Measurements from ENCODE around the gene PXDN. TPM values are rescaled to one million over a fixed set of nuclear protein-coding genes. Genes with fewer than 3 reads are reported as not detected.
"Not testable (repeated sequence)": the region's sequence is repeated elsewhere in the genome, so short reads cannot be mapped to it uniquely, and the experiment has no call there.

The PXDN gene
- total RNA-seq, 1 experiment from 2014 or later: 3.1 TPM

DNA sequence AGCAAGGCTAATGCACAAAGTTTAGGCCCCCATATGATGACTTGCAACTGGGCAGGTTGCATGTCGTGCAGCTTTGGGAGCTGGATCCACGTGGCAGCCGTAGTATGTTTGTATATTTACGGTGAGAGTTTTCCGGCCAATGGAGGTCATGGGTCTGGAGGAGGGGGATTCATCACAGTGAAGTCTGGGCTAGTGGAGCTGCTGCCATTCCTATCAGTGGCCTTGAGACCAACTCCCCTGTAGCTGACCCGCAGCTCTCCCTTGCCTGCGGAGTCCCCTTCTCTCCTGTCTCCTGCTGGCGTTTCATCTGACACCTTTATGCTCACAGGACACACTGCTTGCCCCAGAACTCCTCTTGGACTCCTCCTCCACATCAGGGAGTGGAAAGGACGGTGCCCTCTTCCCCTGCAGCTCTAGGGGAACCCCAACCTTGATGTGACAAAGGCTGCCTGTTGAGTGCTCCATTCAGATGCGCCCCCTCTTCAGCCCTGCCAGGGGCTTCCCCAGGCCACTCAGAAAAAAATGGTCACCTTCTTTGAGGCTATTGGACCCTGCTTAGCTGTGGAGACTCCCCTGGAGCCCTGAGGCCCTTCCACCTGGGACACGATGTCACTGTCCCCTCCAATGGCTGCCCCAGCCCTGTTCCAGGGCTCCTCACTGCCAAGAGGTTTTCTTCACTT lies 121.7 kb downstream of the PXDN start:
- in situ Hi-C loops (cut with HindIII; ENCODE audit: low pct_unique_long_range_greater_than_20kb, low sequenced_read_pairs): no loop called here
- no peak for DNase-seq (ENCODE audit: low read depth, low spot score)

DNA sequence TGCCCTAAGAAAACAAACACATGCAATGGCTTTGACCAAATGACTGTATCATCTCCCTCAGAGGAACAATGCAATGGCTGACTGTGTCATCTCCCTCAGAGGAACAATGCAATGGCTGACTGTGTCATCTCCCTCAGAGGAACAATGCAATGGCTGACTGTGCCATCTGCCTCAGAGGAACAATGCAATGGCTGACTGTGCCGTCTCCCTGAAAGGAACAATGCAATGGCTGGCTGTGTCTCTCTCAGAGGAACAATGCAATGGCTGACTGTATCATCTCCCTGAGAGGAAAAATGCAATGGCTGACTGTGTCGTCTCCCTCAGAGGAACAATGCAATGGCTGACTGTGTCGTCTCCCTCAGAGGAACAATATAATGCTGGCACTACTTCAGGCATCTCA lies 122.3 kb downstream of the PXDN start:
- in situ Hi-C loops (cut with HindIII; ENCODE audit: low pct_unique_long_range_greater_than_20kb, low sequenced_read_pairs); DNase-seq (ENCODE audit: low read depth, low spot score): not testable (repeated sequence)

- in situ Hi-C loops (cut with HindIII; ENCODE audit: low pct_unique_long_range_greater_than_20kb, low sequenced_read_pairs): no loop called here
- DNase-seq (ENCODE audit: low read depth, low spot score): no peak
These were observed 122.8 kb downstream of the PXDN start for GRCh38 chr2:1621501-1621900.

GRCh38 chr2:1621041-1621440 lies 123.3 kb downstream of the PXDN start:
- in situ Hi-C loops (cut with HindIII; ENCODE audit: low pct_unique_long_range_greater_than_20kb, low sequenced_read_pairs): no loop called here

DNA sequence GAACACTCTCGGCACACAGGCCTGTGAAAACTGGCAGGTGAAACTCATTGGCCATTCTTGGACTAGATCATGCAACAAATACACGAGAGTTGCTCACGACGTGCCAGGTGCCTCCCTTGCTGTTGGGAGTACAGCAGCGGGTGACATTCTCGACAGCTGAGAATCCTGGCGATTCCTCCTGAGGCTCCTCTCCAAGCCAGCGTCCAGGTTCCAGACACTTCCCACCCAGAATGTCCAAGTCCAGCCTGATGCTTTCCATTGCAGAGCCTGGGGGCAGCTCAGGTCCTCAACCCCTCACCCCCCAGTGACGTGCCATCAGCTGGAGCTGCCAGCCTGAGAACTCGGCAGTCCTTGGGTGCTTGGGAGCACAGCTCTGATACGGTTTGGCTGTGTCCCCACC lies 124.2 kb downstream of the PXDN start:
- DNase-seq (ENCODE audit: low read depth, low spot score): no peak
- in situ Hi-C loops (cut with HindIII; ENCODE audit: low pct_unique_long_range_greater_than_20kb, low sequenced_read_pairs): no loop called here

More at GRCh38 chr2:1621041-1621440, 123.3 kb downstream of the PXDN start:
- no peak for DNase-seq (ENCODE audit: low read depth, low spot score)

- DNase-seq (ENCODE audit: low read depth, low spot score): no peak
- in situ Hi-C loops (cut with HindIII; ENCODE audit: low pct_unique_long_range_greater_than_20kb, low sequenced_read_pairs): no loop called here
These were observed 124.8 kb downstream of the PXDN start for GRCh38 chr2:1619556-1619955.

GRCh38 chr2:1618974-1619373 lies 125.3 kb downstream of the PXDN start:
- in situ Hi-C loops (cut with HindIII; ENCODE audit: low pct_unique_long_range_greater_than_20kb, low sequenced_read_pairs): no loop called here
- no peak for DNase-seq (ENCODE audit: low read depth, low spot score)

GRCh38 chr2:1618191-1618961 lies 125.9 kb downstream of the PXDN start:
- no peak for DNase-seq (ENCODE audit: low read depth, low spot score)
- in situ Hi-C loops (cut with HindIII; ENCODE audit: low pct_unique_long_range_greater_than_20kb, low sequenced_read_pairs): no loop called here

GRCh38 chr2:1617425-1618021 lies 126.8 kb downstream of the PXDN start:
- in situ Hi-C loops (cut with HindIII; ENCODE audit: low pct_unique_long_range_greater_than_20kb, low sequenced_read_pairs): no loop called here
- DNase-seq (ENCODE audit: low read depth, low spot score): no peak

GRCh38 chr2:1614564-1614963 lies 129.8 kb downstream of the PXDN start:
- in situ Hi-C loops (cut with HindIII; ENCODE audit: low pct_unique_long_range_greater_than_20kb, low sequenced_read_pairs): no loop called here

DNA sequence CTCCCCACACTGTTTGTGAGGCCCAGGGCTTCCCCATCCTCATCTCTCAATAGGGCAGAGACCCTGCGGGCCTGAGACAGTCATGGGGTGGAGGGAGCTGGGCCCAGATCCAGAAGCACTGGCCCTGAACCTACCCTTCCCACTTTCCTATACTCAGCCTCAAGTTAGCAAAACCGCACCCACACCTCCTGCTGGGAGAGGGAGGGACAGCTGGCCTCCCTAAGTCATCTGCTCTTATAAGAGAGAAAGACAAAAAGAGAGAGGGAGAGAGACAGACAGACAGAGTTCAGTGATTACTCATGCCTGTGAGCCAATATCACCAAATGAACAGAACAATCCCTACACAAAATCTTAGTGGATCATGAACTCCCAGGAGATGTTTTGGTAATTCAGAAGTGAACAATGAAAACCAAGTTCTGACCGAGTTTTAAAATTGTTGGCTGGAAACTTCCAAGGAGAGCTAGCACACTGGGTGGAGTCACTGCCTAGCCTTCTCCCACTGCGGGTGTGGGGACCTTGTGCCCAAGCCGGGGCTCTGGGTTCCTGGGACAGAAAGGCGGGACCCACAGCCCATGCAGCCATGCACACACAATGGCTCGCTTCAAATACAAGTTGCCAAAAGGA lies 130.5 kb downstream of the PXDN start:
- in situ Hi-C loops (cut with HindIII; ENCODE audit: low pct_unique_long_range_greater_than_20kb, low sequenced_read_pairs): no loop called here
- DNase-seq (ENCODE audit: low read depth, low spot score): no peak

More at GRCh38 chr2:1614564-1614963, 129.8 kb downstream of the PXDN start:
- DNase-seq (ENCODE audit: low read depth, low spot score): no peak

DNA sequence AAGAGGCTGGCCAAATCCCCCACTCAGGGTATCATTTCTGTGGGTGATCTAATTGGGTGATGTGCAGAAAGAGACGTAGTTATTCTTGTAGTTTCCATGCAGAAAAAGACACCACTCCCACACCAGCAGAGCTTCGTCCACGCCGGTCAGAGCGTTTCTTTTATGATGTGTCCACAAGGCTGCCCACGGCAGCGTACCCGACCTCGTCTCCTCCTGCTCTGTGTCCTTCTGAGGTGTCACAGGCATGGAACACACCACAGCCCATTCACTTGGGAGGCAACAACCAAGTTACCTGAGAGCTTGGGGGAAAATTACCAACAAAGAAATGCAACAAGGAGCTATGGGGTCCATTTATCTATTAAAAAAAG lies 131.3 kb downstream of the PXDN start:
- in situ Hi-C loops (cut with HindIII; ENCODE audit: low pct_unique_long_range_greater_than_20kb, low sequenced_read_pairs): no loop called here

DNA sequence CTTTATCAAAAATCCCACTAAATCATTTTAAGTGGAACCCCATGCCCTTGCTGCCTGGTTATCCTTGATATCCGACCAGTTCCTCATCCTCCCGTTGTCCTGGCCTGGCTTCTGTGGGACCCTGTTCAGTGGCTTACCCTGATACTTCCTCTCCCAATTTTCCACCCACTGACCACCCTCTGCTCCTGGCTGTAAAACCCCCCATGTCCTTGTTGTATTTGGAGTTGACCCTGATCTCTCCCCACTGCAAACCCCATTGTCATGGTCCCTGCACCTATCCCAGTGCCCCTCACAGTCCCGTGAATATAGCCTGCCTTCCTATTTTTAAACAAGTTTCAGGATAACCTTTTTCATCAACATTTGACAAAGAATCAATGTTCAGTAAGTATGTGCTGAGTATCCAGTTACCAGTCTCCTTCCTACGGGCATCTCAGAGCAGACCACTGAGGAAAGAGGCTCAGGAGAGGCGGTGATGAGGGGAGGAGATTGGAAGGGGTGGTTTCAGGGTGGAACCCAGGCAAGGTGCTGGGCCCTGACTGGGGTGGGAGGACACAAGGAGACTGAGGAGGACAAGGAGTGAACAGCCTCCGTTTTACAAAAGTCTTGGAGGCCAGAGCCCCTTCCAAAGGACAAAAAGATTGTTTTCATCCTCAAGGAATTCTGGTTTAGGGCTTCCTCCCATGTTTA lies 131.8 kb downstream of the PXDN start:
- in situ Hi-C loops (cut with HindIII; ENCODE audit: low pct_unique_long_range_greater_than_20kb, low sequenced_read_pairs): no loop called here
- DNase-seq (ENCODE audit: low read depth, low spot score): no peak

More for the DNA sequence above, 131.3 kb downstream of the PXDN start:
- no peak for DNase-seq (ENCODE audit: low read depth, low spot score)

GRCh38 chr2:1611886-1612285 lies 132.4 kb downstream of the PXDN start:
- no peak for DNase-seq (ENCODE audit: low read depth, low spot score)
- in situ Hi-C loops (cut with HindIII; ENCODE audit: low pct_unique_long_range_greater_than_20kb, low sequenced_read_pairs): no loop called here

DNA sequence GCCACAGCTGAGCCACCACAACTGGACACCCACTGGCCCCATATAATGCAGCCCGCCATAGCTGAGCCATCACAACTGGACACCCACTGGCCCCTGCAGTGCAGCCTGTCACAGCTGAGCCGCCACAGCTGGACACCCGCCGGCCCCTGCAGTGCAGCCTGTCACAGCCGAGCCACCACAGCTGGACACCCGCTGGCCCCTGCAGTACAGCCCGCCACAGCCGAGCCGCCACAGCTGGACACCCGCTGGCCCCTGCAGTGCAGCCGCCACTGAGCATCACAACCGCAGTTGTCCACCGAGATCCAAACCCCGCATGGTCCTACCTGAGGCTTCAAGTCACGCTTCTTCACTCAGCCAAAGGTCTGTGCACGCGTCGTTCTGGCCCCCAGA lies 134.2 kb downstream of the PXDN start:
- no peak for DNase-seq (ENCODE audit: low read depth, low spot score)
- in situ Hi-C loops (cut with HindIII; ENCODE audit: low pct_unique_long_range_greater_than_20kb, low sequenced_read_pairs): no loop called here

DNA sequence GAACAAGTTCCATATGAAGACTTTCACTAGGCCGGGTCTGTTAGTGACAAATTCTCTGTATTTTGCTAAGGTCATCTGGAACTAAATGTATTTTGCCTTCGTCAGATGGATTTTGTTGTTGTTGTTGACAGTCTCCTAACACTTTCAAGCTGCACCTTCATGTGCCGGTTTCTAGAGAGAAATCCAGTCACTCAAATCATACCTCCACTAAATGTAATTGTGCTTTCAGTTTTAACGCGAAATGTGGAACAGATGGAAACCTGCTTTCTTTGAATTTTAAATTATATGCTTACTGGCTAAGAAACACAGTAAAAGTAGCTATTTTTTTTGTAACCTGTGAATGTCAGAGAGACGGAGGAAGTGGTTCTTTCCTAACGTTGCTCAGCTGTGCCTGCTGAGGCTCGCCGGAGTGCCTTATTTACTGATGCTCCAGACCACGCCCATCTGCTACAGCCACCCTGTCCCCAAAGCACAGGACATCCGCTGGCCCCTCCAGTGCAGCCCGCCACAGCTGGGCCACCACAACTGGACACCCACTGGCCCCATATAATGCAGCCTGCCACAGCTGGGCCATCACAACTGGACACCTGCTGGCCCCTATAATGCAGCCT lies 134.7 kb downstream of the PXDN start:
- no peak for DNase-seq (ENCODE audit: low read depth, low spot score)
- in situ Hi-C loops (cut with HindIII; ENCODE audit: low pct_unique_long_range_greater_than_20kb, low sequenced_read_pairs): no loop called here

- in situ Hi-C loops (cut with HindIII; ENCODE audit: low pct_unique_long_range_greater_than_20kb, low sequenced_read_pairs): no loop called here
- DNase-seq (ENCODE audit: low read depth, low spot score): no peak
These were observed 135.3 kb downstream of the PXDN start for GRCh38 chr2:1609040-1609439.
